Activated CD8-positive, alpha-beta memory T cell treated with anti-CD3 and anti-CD28 coated beads for 24 hours (primary cell): ENCODE measurements around the gene RNF31.

ENCODE experiments used
- DNase-seq: peaks from one replicate; pipeline ENCODE4 v3.0.0-alpha.2; 2020

The RNF31 gene

GRCh38 chr14:24138396-24139271, 8.7 kb upstream of the RNF31 start:
- DNase-seq, result no peak

- DNase-seq, result no peak
These were observed 7.9 kb upstream of the RNF31 start for GRCh38 chr14:24139272-24139934.

DNA sequence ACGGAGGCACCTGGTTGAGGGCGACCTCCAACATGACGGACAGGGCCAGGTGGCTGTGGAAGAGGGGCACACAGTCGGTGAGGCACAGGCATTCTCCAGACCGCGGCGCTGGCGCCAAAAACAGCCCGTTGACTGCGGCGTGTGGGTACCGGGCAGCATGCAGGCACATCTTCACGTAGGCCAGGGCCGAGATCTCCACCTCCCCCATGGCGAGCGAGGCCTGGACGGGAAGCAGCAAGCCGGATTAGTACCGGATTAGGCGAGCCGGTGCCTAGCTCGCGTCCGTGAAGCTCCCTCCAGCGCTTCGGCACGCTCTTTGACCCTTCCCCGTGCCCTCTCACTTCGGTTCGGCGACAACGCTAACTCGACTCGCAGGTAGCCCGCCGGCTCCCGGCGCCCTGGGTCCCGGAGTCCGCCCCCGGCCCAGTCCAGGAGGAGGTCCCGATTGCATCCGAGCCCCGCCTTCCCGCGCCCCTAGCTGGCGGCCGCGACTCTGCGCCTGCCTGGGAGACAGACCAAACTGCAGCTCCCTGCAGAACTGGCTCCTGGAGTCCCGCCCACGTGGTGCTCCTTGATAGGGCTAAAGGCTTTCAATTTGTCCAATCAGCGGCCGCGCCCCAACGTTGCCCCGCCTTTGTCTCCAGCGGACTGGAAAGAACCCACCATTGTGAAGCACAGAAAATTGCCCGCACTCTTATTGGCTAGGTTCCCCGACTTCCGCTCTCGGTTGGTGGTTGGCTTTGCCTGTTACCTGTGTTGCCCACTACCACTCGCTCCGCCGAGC, 6.0 kb upstream of the RNF31 start, which contains the start of gene EMC9:
Gene EMC9 (minus strand): TSS at position 495 of the 784 bp plus-strand sequence. CDS start 287 bp downstream, at position 208.
- DNase-seq, result peak; percentile 99

DNA sequence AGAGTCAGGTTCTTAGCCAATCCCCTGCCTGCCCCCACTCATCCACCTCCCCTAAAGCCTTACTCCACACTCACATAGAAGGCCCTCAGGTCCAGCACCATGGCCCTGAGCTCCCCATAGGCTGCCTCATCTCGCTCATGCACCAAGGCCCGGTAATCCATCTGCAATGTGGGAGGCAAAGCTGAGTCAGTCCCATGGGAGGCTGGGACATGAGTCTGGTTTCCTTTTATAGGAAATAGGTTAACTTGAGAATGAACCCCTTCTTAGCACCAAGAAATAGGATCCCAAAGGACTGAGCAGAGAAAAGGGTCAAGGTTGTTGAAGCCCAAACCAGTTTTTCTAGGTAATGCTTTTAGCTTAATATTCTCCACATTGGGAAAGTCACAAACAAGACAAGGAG, 3.8 kb upstream of the RNF31 start:
- DNase-seq, result no peak

DNA sequence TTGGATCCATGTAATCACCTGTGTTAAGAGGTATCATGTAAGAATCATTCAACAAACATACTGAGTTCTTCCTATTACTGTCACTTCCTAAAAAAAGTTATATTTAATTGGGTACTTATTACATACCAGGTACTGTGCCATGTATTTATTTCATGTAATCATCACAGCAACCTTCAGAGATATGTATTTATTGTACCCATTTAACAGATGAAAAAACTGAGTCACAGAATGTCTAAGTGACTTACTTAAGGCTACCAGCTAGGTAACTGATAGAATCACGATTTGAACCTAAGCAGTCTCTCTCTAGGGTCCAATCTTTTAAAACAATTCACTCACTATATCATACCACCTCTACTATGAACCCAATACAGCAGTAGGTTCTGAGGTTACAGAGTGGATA, 2.8 kb upstream of the RNF31 start:
- DNase-seq, result no peak

DNA sequence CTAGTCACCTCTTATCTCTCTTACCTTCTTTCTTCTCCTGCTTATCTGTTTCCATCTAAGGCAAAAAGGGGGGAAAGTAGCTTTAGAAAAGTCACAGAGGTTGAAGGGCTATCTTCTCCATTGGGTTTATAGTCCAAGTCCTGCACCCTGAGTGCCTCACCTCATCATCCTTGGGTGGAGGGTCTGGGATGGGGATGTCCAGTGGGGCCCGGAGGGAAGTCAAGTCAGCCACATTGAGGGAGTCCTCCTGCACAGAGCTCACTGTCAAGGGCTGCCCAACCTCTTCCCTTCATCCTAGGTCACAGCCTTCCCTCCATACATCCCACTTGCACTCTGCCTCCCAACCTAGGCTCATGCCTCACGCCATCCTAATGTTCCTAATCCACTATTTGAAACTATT, 2.1 kb upstream of the RNF31 start:
- DNase-seq, result no peak

- DNase-seq, result no peak
These were observed 1.4 kb upstream of the RNF31 start for GRCh38 chr14:24145690-24146452.

DNA sequence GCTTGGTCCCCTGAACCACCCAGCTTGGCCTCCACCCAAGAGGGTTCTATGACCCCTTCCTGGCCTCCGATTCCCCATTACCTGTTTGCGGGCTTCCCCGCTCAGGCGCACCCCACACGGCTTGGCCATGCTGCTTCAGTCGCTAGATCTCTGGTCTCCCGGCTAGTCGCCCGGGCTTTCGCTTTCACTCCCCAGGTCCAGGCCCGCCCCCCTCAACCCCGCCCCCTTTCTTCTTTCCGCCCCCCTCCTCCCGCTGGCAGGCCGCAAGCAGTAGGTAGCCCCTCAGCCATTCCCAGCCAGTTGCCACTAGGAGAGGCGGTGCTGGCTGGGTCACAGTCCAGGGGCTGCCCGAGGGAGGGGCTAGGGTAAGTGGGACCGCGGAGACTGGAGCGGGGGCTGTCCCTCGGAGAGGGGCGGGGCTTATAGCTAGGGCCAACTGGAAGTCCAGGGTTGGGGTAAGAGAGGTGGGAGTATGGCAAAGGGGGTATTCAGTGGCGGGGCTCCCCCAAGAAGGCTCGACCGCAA, 783 bp upstream of the RNF31 start, which contains the start of gene PSME2:
Gene PSME2 (minus strand): TSS at position 158 of the 525 bp plus-strand sequence. CDS start 29 bp downstream, at position 129.
- peak; percentile 95 for DNase-seq

GRCh38 chr14:24147761-24148428, 597 bp downstream of the RNF31 start:
- DNase-seq, result no peak

DNA sequence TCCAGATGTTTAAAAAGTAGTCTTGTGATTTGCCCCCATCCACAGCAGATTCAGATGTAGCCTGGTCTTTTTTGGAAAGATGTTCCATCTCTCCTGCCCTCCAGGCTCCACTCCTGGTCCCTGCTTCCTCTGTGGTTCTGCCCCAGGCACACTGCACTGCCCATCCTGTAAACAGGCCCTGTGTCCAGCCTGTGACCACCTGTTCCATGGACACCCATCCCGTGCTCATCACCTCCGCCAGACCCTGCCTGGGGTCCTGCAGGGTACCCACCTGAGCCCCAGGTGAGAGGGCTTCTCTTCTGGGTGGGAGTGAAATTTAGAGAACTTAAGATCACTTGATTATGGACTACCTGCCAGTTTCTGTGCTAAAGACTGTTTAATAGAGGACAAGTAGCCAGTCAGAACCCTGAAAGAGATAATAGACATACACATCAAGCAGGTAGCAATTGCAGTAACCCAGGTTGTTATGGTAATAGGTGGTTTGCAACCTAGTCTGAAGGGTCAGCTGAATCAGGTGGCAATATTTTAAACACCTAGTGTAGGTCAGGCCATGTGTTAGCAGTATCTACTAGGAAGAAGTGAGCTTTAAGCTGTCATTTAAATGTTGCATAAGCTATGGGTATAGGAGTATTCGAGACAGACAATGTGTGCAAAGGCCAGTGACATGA, 2.1 kb downstream of the RNF31 start:
- no peak for DNase-seq

DNA sequence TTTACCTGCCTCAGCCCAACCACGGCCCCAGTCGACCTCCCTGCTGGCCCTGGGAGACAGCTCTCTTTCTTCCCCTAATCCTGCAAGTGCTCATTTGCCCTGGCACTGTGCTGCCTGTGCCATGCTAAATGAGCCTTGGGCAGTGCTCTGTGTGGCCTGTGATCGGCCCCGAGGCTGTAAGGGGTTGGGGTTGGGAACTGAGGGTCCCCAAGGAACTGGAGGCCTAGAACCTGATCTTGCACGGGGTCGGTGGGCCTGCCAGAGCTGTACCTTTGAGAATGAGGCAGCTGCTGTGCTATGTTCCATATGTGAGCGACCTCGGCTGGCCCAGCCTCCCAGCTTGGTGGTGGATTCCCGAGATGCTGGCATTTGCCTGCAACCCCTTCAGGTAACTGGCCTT, 2.8 kb downstream of the RNF31 start:
- no peak for DNase-seq

GRCh38 chr14:24150567-24150966, 3.3 kb downstream of the RNF31 start:
- no peak for DNase-seq

- DNase-seq, result no peak
These were observed 3.7 kb downstream of the RNF31 start for GRCh38 chr14:24150993-24151392.

DNA sequence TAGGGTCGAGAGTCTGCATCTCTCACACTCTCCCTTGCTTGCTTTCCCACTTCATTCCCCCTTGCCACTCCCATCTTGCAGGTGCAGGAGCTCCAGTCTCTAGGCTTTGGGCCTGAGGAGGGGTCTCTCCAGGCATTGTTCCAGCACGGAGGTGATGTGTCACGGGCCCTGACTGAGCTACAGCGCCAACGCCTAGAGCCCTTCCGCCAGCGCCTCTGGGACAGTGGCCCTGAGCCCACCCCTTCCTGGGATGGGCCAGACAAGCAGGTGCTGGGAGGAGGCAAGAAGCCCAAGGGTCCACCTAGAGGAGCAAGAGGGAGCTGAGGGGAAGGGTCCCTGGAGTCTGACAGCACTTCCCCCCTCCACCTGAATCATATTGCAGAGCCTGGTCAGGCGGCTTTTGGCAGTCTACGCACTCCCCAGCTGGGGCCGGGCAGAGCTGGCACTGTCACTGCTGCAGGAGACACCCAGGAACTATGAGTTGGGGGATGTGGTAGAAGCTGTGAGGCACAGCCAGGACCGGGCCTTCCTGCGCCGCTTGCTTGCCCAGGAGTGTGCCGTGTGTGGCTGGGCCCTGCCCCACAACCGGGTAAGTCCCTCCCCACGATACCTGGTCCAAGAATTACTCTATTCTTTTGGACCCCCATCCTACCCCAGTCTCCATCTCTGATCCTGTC, 4.2 kb downstream of the RNF31 start:
- DNase-seq, result no peak

GRCh38 chr14:24155100-24155499, 7.8 kb downstream of the RNF31 start:
- DNase-seq, result no peak

- DNase-seq, result no peak
These were observed 9.5 kb downstream of the RNF31 start for GRCh38 chr14:24156840-24157239.

DNA sequence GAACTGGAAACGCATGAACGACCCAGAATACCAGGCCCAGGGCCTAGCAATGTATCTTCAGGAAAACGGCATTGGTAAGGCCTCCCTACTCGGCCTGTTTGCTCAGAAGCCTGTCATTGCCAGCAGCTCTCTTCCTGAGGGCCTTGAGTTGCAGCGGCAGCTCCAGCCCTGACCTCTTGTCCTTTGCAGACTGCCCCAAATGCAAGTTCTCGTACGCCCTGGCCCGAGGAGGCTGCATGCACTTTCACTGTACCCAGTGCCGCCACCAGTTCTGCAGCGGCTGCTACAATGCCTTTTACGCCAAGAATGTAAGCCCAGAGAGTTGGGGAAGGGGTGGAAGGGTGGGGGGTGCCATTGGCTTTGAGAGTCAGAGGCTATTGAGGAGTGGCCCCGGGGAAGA, 10.0 kb downstream of the RNF31 start:
- DNase-seq, result no peak

DNA sequence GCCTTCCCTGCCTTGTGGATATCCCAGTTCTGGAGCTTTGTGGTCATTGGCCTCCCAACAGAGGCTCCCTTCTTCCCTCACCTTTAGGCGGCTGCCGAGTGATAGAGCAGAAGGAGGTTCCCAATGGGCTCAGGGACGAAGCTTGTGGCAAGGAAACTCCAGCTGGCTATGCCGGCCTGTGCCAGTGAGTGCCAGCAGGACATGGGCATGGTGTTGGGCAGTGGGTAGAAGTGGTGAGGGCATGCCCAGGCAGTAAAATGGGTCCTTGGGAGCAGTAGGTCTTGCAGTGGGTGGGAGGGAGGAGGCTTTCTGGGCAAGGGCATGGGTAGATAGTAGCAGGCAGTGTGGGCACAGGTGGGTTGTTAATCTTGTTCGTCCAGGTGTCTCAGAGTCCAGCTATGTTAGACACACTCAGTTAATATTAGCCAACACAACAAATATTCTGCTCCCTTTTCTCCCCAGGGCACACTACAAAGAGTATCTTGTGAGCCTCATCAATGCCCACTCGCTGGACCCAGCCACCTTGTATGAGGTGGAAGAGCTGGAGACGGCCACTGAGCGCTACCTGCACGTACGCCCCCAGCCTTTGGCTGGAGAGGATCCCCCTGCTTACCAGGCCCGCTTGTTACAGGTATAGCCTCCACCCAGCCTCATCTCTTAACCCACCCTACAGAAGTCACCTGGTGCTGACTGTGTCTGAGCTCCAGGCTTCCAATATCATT, 12.6 kb downstream of the RNF31 start:
- no peak for DNase-seq

- DNase-seq, result no peak
These were observed 13.2 kb downstream of the RNF31 start for GRCh38 chr14:24160499-24160849.
